AG04450 (cell line): ENCODE data around the gene ADAMTS18. TPM values are rescaled to one million over a fixed set of nuclear protein-coding genes. Genes with fewer than 3 reads are reported as not detected.

Source experiments
- CTCF ChIA-PET: fragments of 300-600, 350-600 bp; formaldehyde crosslinking; extraction: SDS; loops from one replicate; lab custom pipeline; 2022; ENCODE audit warnings: antibody characterized with exemption, inconsistent platforms; lab: Charles Lee
- POLR2A ChIA-PET: fragments of 350-600 bp; formaldehyde crosslinking; extraction: SDS; loops from one replicate; lab custom pipeline; 2021; ENCODE audit warnings: antibody characterized with exemption, inconsistent platforms; lab: Yijun Ruan, JAX
- DNase-seq: peaks from one replicate; pipeline ENCODE4 v3.0.0-alpha.2; 2011; ENCODE audit warnings: low read depth, low spot score
- H3K27ac ChIP-seq: one replicate; pipeline ENCODE4 v1.5.1; 2012; ENCODE audit warnings: low read depth, low read length, control low read depth
- H3K27me3 ChIP-seq: one replicate; pipeline ENCODE4 v1.6.0; 2012; ENCODE audit warnings: low read length; ENCODE audit not compliant: control insufficient read depth, insufficient read depth
- H3K4me3 ChIP-seq: 2 replicates; pipeline ENCODE4 v1.5.1; 2011; ENCODE audit warnings: mild to moderate bottlenecking, low read depth, low read length, control low read depth
- H3K9me3 ChIP-seq: 2 replicates; pipeline ENCODE4 v1.5.1; 2012; ENCODE audit warnings: low read length; ENCODE audit not compliant: control insufficient read depth, insufficient read depth
- CTCF ChIP-seq: IDR thresholded peaks from 2 replicates; pipeline ENCODE4 v1.5.1; 2011; ENCODE audit warnings: low read depth, low read length, control low read depth, inconsistent platforms
- polyA plus RNA-seq: library from polyadenylated mRNA; depleted of rRNA; stranded (reverse); fragments of >200 nt; gene quantifications from 2 replicates; pipeline ENCODE4 v1.2.3, GENCODE V29; 2011

Gene ADAMTS18
- polyA plus RNA-seq, 1 experiment = not detected

GRCh38 chr16:77399546-77399945 lies 35.3 kb downstream of the ADAMTS18 start:
- no peak for TF ChIP-seq CTCF
- no peak for DNase-seq
- POLR2A ChIA-PET = no interaction called here
- CTCF ChIA-PET = no interaction called here
- H3K27me3 ChIP-seq = no peaks in the 10 kb centered on the region
- no peaks in the 10 kb centered on the region for H3K9me3 ChIP-seq
- no peak overlapping the region for H3K4me3 ChIP-seq
- no peak overlapping the region for H3K27ac ChIP-seq

- ChIA-PET POLR2A (no interaction called here), CTCF (no interaction called here)
- TF ChIP-seq CTCF = no peak
- no peaks in the 10 kb centered on the region for H3K9me3 ChIP-seq
- no peak for DNase-seq
- H3K27me3 ChIP-seq = no peaks in the 10 kb centered on the region
- H3K27ac ChIP-seq = no peak overlapping the region
- H3K4me3 ChIP-seq = no peak overlapping the region
Observed at GRCh38 chr16:77399066-77399465, 35.8 kb downstream of the ADAMTS18 start.

- TF ChIP-seq CTCF = no peak
- POLR2A ChIA-PET = no interaction called here
Observed at GRCh38 chr16:77398495-77398894, 36.3 kb downstream of the ADAMTS18 start.

GRCh38 chr16:77396461-77396860 lies 38.4 kb downstream of the ADAMTS18 start:
- Histone ChIP-seq H3K9me3 (no peaks in the 10 kb centered on the region), H3K27ac (no peak overlapping the region), H3K27me3 (no peaks in the 10 kb centered on the region), H3K4me3 (no peak overlapping the region)
- CTCF ChIA-PET = interaction anchor here (1.8 kb wide), 1 partner anchor 188 kb away, joined by 5 read pairs; no protein-coding TSS in a partner anchor
- POLR2A ChIA-PET = no interaction called here
- no peak for DNase-seq
- TF ChIP-seq CTCF = no peak

More at GRCh38 chr16:77398495-77398894, 36.3 kb downstream of the ADAMTS18 start:
- Histone ChIP-seq H3K27me3 (no peaks in the 10 kb centered on the region), H3K4me3 (no peak overlapping the region), H3K27ac (no peak overlapping the region), H3K9me3 (no peaks in the 10 kb centered on the region)
- CTCF ChIA-PET = no interaction called here
- DNase-seq = no peak

- ChIA-PET POLR2A (no interaction called here), CTCF (interaction anchor here (1.1 to 1.2 kb wide), 2 partner anchors 13 to 609 kb away, joined by 3 to 5 read pairs; no protein-coding TSS in a partner anchor)
- no peaks in the 10 kb centered on the region for H3K27me3 ChIP-seq
- H3K4me3 ChIP-seq = no peak overlapping the region
- TF ChIP-seq CTCF = no peak
- no peak for DNase-seq
- no peaks in the 10 kb centered on the region for H3K9me3 ChIP-seq
- no peak overlapping the region for H3K27ac ChIP-seq
Observed at GRCh38 chr16:77394699-77395098, 40.1 kb downstream of the ADAMTS18 start.
